ENCODE measurements around the gene CISTR.
"Not testable (repeated sequence)": the region's sequence is repeated elsewhere in the genome, so short reads cannot be mapped to it uniquely, and the experiment has no call there.

Gene CISTR

DNA sequence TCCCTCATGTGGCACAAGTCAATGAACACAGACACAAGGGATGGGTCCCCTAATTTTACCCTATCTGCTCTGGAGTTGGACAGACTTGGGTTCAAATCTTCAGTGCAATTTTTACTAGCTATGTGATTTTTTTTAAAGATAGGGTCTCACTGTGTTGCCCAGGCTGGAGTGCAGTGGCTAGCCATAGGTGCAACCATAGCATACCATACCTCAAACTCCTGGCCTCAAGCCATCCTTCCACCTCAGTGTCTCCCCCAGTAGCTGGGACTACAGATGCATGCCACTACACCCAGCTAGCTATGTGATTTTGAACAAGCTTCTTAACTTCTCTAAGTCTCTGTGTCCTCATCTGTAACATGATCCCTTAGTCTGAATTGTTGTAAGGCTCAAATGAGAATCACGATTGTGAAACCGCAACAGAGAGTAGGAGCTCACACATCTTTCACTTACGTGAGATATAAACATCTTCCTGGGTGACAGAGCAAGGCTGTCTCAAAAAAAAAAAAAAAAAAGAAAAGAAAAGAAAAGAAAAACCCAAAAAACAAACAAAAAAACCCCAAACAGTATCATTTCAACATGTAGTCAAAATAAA lies 29.2 kb downstream of the CISTR start:
- no peak for DNase-seq

DNA sequence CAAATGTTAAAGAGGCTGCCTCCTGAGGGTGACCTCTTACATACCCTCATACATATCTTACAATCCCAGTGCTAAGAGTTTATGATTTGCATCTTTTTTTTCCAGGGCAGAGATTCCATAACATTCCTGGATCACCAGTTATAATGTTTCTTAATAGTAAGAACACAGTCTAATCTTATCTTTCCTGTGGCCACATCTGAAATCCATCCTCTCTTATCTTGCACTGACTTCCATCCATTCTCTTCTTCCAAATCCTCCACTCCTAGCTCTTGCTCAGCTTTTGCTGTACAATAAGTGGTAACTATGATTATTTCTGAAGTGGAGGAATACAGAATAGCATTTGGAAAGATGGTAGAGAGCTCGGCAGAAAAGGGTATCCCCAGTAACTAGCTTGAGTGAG lies 30.8 kb downstream of the CISTR start:
- DNase-seq = no peak

DNA sequence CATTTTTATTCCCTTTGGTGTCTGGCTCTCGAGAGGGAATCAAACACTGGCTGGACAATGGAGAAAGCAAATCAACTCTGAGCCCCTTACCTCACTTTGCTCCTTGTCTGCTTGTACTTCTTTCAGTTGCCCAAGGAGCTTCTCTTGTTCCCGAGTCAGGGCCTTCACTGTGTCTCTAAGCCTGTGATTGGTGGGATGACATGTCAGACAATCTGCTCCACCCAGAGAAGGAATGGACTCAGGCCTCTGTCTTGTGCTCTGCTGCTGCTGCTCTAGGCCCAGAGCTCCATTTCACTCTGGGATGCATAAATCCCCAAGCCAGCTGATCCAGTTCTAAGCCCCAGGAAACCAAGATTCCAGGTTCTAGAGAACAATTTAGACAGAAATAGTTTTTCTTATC lies 32.1 kb downstream of the CISTR start:
- no peak for DNase-seq

DNA sequence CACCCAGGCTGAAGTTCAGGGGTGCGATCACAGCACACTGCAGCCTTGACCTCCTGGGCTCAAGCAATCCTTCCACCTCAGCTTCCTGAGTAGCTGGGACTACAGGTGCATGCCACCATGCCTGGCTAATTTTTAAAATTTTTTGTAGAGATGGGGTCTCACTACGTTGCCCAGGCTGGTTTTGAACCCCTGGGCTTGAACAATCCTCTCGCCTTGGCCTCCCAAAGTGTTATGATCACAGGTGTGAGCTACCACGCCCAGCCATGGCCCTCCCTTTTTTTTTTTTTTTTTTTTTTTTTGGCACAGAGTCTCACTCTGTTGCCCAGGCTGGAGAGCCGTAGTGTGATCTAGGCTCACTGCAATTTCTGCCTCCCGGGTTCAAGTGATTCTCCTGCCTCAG lies 33.2 kb downstream of the CISTR start:
- DNase-seq = not testable (repeated sequence)

DNA sequence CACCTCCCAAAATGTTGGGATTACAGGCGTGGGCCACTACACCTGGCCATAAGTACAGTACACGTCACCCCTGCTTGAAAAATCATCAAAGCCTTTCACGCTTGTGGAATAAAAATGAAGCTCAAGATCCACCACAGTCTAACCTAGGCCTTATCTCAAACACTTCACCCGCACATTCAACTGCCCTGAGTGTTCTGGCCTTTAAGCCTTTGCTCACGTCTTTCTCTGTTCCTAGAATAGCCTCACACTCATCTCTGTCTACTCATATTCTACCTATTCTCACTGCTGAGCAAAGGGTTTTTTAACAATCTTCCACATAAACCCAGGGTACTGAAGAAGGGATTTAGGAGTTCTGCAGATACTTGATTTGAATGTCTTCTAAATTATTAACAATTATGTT lies 34.5 kb downstream of the CISTR start:
- no peak for DNase-seq

DNA sequence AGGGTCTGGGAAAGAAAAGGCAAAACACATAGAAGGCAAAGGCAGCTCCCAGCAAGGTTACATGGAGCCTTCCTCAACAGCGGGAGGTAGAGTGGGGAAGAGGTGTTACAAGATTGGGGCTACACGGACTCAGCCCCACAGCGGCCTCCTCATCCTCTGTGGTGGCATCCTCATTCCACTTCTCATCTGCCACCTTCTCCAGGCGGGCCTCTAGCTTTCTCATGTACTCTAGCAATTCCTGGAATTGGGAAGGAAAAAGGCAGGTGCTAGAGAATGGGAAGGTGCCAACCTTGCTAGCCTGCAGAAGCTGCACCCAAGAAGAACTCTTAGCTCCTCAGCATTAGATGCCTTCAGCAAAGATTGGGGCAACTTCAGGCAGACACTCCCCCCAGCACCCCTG lies 37.8 kb downstream of the CISTR start:
- DNase-seq = no peak

DNA sequence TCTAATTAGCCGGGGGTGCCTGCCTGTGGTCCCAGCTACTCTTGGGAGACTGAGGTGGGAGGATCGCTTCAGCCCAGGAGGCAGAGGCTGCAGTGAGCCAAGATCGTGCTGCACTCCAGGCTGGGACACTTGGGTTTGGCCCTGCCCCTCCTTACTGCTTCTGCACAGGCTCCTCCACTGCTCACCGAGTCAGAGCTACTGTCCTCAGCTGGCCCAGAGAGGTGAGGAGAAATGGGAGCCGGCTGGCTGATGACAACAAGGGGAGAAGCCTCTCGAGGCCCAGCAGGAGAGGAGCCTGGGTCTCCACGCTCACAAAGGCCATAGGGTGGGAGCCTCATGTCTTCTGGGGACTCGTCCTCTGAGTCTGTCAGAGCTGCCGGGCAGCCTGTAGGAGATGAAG lies 38.3 kb downstream of the CISTR start:
- no peak for DNase-seq

DNA sequence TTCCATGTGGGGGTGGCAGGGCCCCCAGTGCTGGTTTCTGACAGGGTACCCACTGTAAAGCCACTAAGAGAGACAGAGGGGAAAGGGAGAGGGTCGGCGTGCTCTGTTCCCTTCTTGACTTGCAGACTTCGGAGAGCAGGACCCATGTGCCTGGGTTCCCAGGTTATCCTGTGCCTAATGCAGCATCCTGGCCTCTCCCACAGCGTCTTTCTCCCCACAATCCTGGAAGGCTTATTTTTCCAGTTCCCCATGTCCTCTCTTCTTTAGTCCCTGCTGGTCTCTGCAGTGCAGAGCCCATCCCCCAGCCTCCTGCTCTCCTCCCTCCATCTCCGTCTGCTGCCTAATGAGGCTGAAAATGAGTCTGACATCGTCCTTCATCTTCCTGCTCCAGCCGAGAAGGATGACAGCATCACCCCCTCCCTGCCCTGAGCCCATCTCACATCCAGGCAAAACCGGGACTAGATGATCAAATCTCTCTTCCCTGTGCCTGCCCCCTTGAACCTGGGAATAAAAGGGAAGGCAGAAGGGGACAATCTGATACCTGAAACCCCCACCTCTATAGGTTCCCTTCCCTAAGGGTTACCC lies 39.6 kb downstream of the CISTR start:
- DNase-seq = peak in 7 of 58 donors; percentile 7 to 37 (median 18)

DNA sequence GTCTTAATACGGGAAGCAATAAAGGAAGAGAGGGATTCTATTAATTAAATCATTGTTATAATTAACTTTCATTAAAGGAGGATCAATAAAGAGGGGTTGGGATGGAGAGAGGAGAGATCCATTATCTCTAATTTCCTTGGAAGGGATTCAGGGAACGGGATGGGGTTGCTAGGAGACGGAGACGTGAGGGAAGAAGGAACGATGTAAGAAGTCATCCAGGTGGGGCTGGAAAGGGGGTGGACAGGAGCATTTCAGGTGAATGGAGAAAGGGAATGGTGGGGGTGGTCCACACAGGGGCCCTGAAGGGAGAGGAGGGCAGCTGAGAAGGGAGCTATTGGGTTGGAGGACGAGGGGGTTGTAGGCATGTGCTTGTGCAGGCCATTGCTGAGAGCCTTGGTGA lies 41.7 kb downstream of the CISTR start:
- peak in 1 of 58 donors; percentile 26 for DNase-seq

DNA sequence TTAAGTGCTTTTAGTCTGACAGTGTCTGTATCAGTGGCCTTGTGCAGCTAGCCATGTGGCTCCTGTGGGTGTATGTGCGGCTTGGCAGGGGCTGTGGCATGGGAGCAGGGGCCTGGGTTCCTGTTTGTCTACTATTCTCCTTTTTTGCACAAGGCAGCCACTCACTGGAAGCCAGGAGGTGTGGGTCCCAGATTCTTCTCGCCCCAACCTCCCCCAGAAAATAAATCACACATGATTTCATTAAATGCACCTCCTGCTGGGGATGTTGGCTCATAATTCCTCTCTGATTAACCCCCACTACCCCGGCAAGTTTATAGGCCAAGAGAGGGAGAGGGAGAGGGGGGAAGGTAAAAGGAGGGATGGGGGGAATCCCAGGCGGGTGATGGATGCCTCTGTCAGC lies 42.1 kb downstream of the CISTR start:
- DNase-seq = no peak

DNA sequence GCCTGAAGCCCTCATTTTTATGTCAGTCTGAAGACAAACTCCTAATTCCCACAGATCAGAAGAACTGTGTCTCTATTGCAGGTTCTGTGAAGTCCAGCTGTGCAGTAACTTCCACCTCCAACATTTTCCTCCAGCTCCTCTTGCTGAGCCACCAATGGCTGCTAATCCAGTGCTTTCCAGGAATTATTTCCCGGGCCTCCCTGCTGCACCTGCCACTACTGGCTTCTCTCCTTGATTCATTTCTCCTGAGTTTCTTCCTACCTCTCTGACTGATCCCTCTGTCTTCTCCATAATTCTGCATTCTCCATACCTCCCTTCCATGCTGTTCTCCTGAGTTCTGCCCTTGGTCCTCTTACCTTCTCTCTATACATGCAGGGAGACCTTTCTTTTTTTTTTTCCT lies 45.7 kb downstream of the CISTR start:
- no peak for DNase-seq

DNA sequence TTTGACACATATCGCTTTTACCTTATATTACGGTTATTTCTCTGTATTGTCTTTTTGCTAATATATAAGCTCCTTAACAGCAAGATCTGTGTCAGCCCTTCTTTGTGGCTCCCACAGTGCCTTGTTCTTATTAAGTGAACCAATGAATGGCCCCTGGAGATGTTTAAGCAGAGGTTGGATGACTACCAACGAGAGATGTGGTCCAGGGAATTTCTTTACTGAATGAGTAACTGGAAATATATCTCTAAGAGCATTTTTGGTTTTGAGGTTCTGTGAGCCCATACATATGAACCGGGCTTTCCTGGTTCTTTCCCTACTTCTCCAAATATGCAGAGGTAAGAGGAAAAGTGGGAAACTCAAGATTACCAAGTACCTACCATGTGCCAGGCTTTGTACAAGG lies 48.0 kb downstream of the CISTR start:
- DNase-seq = no peak

DNA sequence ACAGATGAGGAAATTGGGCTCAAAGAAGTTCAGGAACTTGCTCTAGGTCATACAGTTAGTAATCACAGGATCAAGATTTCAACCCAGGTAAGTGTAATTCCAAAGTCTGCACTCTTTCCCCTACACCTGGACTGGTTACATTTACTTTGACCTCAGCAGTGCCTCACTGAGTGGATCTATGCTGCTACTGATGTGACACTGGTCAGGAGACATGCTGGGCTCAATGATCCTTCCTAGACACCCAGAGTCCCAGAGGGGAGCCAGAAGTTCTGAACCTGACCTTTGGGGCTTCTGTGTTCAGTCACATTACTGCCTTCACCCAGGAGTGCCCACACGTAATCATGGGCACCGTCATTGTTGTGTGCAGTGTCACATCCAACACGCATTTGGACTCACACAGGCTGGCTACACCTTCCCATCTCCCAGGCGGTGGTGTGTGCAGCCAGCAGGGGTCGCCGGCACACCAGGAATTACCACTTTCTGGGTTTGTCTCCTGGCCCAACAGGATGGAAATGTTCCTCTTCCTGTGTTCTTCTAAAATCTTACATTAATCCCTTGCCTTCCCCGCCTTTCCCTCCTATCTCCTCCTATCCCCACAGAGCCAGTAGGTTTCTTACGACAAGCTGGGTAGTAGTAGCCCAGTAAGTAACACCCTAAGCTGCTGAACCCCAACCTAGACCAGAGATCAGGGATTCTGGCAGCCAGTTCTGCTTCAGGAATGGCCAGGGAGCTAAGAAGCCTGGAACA lies 50.1 kb downstream of the CISTR start:
- DNase-seq = peak in 56 of 58 donors; percentile 17 to 86 (median 67)

DNA sequence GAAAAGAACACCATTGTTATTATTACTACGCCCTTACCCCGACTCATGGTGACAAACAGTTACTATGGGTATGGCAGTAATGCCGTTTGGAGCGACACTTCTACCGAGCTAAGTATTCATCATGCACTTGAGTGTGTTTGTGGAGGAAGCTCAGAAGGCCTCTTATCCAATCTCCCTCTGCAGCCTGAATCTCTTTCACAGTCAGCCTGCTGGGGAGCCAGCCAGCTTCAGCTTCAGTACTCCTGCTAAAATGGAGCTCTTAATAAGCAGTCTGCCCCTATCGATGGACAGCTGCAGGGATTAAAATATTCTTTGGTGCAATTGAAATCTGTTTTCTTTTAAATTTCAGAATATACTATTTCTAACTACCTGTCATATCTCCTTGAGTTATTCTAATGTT lies 51.2 kb downstream of the CISTR start:
- peak in 21 of 58 donors; percentile 5 to 58 (median 25) for DNase-seq

DNA sequence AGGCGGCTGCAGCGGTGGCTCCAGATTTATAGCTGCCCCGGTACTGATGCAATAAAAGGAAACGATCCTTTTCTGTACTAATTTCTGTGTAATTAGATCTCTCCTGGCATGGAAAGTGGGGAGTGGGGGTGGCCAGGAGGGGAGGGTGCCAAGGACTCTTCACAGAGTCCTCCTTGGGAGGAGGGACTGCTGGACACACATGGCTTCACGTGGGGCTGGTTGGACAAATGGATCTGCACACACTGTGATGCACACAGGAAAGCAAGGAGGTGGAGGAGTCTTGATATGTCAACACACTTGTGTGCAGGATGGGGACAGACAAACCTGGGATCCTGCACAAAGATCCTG lies 52.1 kb downstream of the CISTR start:
- DNase-seq = no peak

DNA sequence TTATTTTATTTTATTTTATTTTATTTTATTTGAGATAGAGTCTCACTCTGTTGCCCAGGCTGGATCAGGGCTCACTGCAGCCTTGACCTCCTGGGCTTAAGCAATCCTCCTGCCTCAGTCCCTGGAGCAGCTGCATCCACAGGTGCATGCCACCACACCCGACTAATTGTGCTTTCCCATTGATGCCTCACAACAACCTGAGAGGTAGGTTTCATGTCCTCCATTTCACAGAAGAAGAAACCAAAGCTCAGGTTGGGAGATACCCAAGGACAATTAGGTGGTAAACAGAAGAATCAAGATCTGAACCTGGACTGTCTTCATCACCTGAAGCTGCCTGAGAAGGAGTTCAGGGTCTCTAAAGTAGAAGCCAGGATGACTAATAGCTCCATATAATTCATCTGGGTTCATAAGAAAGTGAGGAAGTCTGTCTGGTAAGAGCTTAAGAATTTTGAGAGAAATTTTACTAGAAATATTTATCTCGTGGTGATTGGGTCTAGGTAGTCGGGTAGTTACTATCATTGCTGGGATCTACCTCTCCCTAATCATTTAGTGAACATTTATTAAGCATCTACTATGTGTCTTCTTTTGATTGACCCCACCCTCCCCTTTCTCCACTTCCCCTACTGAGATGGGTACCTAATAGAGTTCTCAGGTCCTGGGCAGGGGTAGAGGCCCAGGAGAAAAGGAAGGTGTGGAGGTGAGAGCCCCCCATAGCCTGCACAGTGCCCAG lies 52.7 kb downstream of the CISTR start:
- no peak for DNase-seq

DNA sequence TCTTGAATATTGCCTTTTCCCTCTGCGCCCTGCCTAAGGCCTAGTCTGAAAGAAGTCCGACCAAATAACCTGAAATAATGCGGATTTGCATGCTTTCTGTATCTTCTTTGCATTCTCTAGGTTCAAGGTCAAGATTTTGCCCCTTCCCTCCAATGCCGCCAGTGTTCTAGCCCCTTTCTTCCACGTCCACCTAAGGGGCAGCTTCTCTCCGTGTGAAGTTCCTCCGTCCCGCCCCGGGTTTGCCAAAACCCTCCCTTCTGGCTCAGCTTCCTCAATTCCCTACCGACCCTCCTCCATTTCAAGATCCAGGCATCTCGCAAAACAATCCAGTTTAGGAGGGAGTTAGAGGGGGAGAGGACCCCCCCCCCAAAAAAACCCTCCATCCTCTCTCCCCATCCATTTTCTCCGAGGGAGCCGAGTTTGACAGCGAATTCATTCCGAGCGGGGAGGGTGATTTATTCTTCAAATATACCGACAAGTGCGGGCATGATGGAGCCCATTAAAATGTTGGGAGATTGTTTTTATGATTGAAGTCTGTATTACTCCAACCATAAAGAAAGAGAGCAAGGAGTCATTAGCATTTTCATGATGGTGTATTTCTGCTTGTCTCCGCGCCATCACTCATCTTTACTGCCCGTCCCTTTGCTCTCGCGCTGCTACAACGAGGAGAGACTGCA lies 55.0 kb downstream of the CISTR start:
- no peak for DNase-seq
